Measurements from ENCODE around the gene POLD2. TPM values are rescaled to one million over a fixed set of nuclear protein-coding genes. Genes with fewer than 3 reads are reported as not detected.

Gene POLD2
- total RNA-seq, 1 experiment from 2014 or later, result 131 TPM

- no peak for DNase-seq
- Histone ChIP-seq H3K79me2 (ENCODE audit: insufficient read depth, low read length) (no peaks in the 10 kb centered on the region), H3K27ac (ENCODE audit: insufficient read length, low read depth, low read length) (no peak overlapping the region), H3K9ac (ENCODE audit: extremely low read depth, insufficient read length, low read length) (no peak overlapping the region), H3K23ac (ENCODE audit: insufficient read length, low read depth, low read length) (no peak overlapping the region), H2AK5ac (ENCODE audit: insufficient read length, low read length) (no peak overlapping the region), H4K20me1 (ENCODE audit: control insufficient read depth, insufficient read depth, insufficient read length) (no peaks in the 10 kb centered on the region), H3K79me1 (ENCODE audit: insufficient read depth, low read depth, low read length, poor library complexity, severe bottlenecking) (no peaks in the 10 kb centered on the region), H3K23me2 (ENCODE audit: insufficient read length, low read depth, low read length, poor library complexity, severe bottlenecking) (no peaks in the 10 kb centered on the region), H2BK5ac (ENCODE audit: insufficient read length, low read length) (no peak overlapping the region), H3T11ph (ENCODE audit: low read length) (no peak overlapping the region), H3K14ac (ENCODE audit: insufficient read depth, low read length) (no peak overlapping the region; the same call in 1 of the 2 replicates), H3K56ac (ENCODE audit: insufficient read length, low read depth, low read length) (no peak overlapping the region), H4K91ac (ENCODE audit: insufficient read length, low read depth, low read length) (no peak overlapping the region), H4K8ac (replicated peaks; ENCODE audit: insufficient read length, low read depth, low read length) (no peak overlapping the region), H3K4ac (ENCODE audit: low read depth, low read length) (no peak overlapping the region), H2BK12ac (ENCODE audit: insufficient read length, low read depth, low read length) (no peak overlapping the region), H3K27me3 (ENCODE audit: insufficient read depth, low read length) (no peaks in the 10 kb centered on the region; the same call in 1 of the 2 replicates), H4K5ac (ENCODE audit: insufficient read length, low read depth, low read length) (no peak overlapping the region), H3K9me3 (ENCODE audit: control insufficient read depth, low read depth, low read length) (no peaks in the 10 kb centered on the region), H2BK20ac (ENCODE audit: low read depth, low read length, poor library complexity, severe bottlenecking) (no peak overlapping the region), H2BK15ac (ENCODE audit: low read depth, low read length) (no peak overlapping the region), H3K4me2 (ENCODE audit: insufficient read depth, insufficient read length, low read length) (no peak overlapping the region), H3K4me1 (ENCODE audit: insufficient read depth, low read length) (no peaks in the 10 kb centered on the region; the same call in 1 of the 2 replicates), H3K18ac (ENCODE audit: insufficient read length, low read depth, low read length) (no peak overlapping the region), H2AFZ (ENCODE audit: low read length) (no peak overlapping the region), H2BK120ac (ENCODE audit: low read depth, low read length, poor library complexity, severe bottlenecking) (no peak overlapping the region)
- Mint-ChIP-seq H3K4me1 (peaks cover 13 to 16% of the 10 kb centered on the region in 2 experiments), H3K9me3 (no peaks in the 10 kb centered on the region), H3K36me3 (ENCODE audit: insufficient read depth in 1 of 3, low read depth in 3 of 3) (no peaks in the 10 kb centered on the region), H3K27ac (peak overlapping the region in 1 of 3 experiments; percentile 29; a peak in 1 of 7 replicates), H3K27me3 (ENCODE audit: low read depth) (peaks cover 2% of the 10 kb centered on the region), H3K4me3 (no peak overlapping the region)
- no peak for TF ChIP-seq CTCF (conservative IDR thresholded peaks at IDR 0.05)
- no CpG with 5 or more reads among the region's 12 CpGs for WGBS (ENCODE audit: extremely low coverage, insufficient read length, low lambda C conversion rate)
Observed at GRCh38 chr7:44158873-44159631, 35.7 kb upstream of the POLD2 start.
